Breast epithelium (tissue), 4 donors: ENCODE results near the gene TMEM179B. TPM values are rescaled to one million over a fixed set of nuclear protein-coding genes. Genes with fewer than 3 reads are reported as not detected.

Source experiments
- DNase-seq, 2 donors: peaks; one replicate each; pipeline ENCODE4 v3.0.0-alpha.2; 2019; ENCODE audit warnings: low spot score in 2 of 2
- H3K27ac ChIP-seq, 2 donors: fragments of 200-600 bp; sonication (generic) in 1 of 2; one replicate each; pipeline ENCODE4 v1.5.1; 2016 to 2019; ENCODE audit warnings: mild to moderate bottlenecking in 1 of 2
- H3K27me3 ChIP-seq, 2 donors: fragments of 200-600 bp; sonication (generic) in 1 of 2; one replicate each; pipeline versions ENCODE4 v1.5.1 to v1.6.0; 2017 to 2019; ENCODE audit warnings: control low read depth in 1 of 2, mild to moderate bottlenecking in 1 of 2
- H3K36me3 ChIP-seq: fragments of 200-600 bp; one replicate; pipeline ENCODE4 v1.5.1; 2019
- H3K4me1 ChIP-seq, 2 donors: fragments of 200-600 bp; sonication (generic); one replicate each; pipeline ENCODE4 v1.5.1; 2016 to 2019; ENCODE audit warnings: control low read depth in 1 of 2
- H3K4me3 ChIP-seq, 3 donors: fragments of 200-600 bp; sonication (generic); 1 replicate in 2 of 3; 2 replicates in 1 of 3; pipeline ENCODE4 v1.5.1; 2016 to 2019; ENCODE audit warnings: mild to moderate bottlenecking in 3 of 3, moderate library complexity in 2 of 3
- H3K9me3 ChIP-seq, 2 donors: fragments of 200-600 bp; sonication (generic) in 1 of 2; one replicate each; pipeline ENCODE4 v1.5.1; 2016 to 2019; ENCODE audit warnings: control low read depth in 1 of 2
- POLR2A ChIP-seq: fragments of 450-650 bp; IDR thresholded peaks from one replicate; pipeline ENCODE4 v1.6.1; 2016; ENCODE audit warnings: antibody characterized with exemption, mild to moderate bottlenecking, moderate library complexity
- POLR2AphosphoS5 ChIP-seq, 3 donors: sonication (generic); formaldehyde crosslinking; IDR thresholded peaks; one replicate each; pipeline ENCODE4 v1.6.1; 2017; ENCODE audit warnings: antibody characterized with exemption in 3 of 3
- intact Hi-C: fragments of 100-400 bp; cut with DNase I; formaldehyde crosslinking; loops from one replicate; pipeline ENCODE4 v1.15.1; 2023; ENCODE audit warnings: low total_unique reads
- total RNA-seq, 3 donors: library from RNA; depleted of rRNA; stranded (reverse); fragments of >200 nt; gene quantifications; one replicate each; pipeline ENCODE4 v1.1.0, GENCODE V29; 2016
- TF ChIP-seq, protein P1 (sequence below), 3 donors: fragments of 450-650 bp; IDR thresholded peaks; one replicate each; pipeline ENCODE4 v1.5.1; 2016 to 2017; ENCODE audit warnings: antibody characterized with exemption in 3 of 3, mild to moderate bottlenecking in 3 of 3, moderate library complexity in 3 of 3

The TMEM179B gene
- total RNA-seq, 3 donors from 2014 or later = 61.4 to 66.9 (median 64.9) TPM

DNA sequence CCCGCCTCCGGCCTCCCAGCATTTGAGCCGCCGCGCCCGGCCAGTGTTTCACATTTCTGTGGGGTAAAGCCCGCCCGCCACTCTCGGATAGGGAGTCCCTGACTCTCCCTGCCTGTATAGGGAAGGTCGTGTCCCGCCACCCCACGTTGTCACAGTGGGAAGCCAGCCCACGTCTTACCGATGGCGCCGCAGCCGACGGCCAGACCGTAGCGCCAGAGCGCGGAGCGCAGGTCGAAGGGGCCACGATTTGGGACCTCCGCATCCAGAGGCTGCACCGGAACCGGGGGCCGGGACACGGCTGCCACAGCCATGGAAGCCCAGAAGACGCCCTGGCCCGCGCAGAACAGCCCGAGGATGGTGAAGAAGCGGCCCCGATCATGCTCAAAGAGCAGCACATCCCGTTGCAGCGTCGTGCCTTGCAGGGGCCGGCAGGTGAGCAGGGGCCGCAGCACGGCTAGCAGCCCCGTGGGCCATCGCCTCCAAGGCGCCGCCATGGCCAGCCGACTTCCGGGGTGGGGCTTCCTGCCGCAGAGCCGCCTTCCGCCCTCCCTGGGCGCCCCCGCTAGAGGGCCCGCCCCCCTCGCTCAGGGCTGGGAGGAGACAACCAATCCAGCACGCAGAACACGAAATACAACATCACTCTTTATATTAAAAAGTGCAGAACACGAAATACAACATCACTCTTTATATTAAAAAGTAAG is 4.4 kb downstream of the TMEM179B start, which contains the start of gene TMEM223:
Gene TMEM223, minus strand, starts transcription at position 506 of the 701 bp plus-strand sequence. Its CDS starts 12 bp downstream, at position 494.
- Histone ChIP-seq H3K9me3 (no peaks in the 10 kb centered on the region), H3K36me3 (no peaks in the 10 kb centered on the region), H3K4me3 (peak within 1 kb of the TSS; percentile 70 to 91 (median 91)), H3K4me1 (peaks cover 0 to 6% of the 10 kb centered on the region in 2 donors), H3K27me3 (no peaks in the 10 kb centered on the region), H3K27ac (peak within 1 kb of the TSS; percentile 77 to 87)
- no peak for TF ChIP-seq POLR2A
- TF ChIP-seq POLR2AphosphoS5 (IDR thresholded peaks at IDR 0.05) = peak; percentile 58 to 85 (median 60)
- TF ChIP-seq, protein P1, sequence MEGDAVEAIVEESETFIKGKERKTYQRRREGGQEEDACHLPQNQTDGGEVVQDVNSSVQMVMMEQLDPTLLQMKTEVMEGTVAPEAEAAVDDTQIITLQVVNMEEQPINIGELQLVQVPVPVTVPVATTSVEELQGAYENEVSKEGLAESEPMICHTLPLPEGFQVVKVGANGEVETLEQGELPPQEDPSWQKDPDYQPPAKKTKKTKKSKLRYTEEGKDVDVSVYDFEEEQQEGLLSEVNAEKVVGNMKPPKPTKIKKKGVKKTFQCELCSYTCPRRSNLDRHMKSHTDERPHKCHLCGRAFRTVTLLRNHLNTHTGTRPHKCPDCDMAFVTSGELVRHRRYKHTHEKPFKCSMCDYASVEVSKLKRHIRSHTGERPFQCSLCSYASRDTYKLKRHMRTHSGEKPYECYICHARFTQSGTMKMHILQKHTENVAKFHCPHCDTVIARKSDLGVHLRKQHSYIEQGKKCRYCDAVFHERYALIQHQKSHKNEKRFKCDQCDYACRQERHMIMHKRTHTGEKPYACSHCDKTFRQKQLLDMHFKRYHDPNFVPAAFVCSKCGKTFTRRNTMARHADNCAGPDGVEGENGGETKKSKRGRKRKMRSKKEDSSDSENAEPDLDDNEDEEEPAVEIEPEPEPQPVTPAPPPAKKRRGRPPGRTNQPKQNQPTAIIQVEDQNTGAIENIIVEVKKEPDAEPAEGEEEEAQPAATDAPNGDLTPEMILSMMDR (IDR thresholded peaks at IDR 0.05) = peak in 2 of 3 donors; percentile 24 to 25
- DNase-seq = peak; percentile 79 to 86
- intact Hi-C loops = no loop called here

DNA sequence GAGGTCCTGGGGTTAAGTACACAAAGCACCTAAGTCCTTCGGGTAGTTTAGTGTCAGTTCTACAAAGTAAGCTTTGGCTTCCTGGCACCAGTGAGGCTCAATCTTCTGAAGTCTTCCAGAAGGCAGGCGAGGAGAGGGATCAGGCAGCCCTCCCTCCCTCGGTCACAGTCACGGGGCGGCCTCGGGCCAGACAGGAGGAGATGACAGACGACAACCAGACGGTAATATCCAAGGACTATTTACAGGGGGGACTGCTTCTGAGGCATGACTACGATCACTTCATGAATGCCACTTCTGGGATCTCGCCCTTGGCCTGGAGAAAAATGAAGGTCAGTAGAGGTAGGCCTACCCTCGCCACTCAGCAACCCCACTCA is 5.0 kb downstream of the TMEM179B start:
- peaks cover 0 to 6% of the 10 kb centered on the region in 2 donors for H3K4me1 ChIP-seq
- DNase-seq = no peak
- no peaks in the 10 kb centered on the region for H3K27me3 ChIP-seq
- H3K9me3 ChIP-seq = no peaks in the 10 kb centered on the region
- H3K4me3 ChIP-seq = peak overlapping the region; percentile 70 to 91 (median 91)
- H3K27ac ChIP-seq = peak overlapping the region; percentile 77 to 87
- H3K36me3 ChIP-seq = no peaks in the 10 kb centered on the region
- intact Hi-C loops = no loop called here
- TF ChIP-seq, protein P1 (IDR thresholded peaks at IDR 0.05) = no peak

DNA sequence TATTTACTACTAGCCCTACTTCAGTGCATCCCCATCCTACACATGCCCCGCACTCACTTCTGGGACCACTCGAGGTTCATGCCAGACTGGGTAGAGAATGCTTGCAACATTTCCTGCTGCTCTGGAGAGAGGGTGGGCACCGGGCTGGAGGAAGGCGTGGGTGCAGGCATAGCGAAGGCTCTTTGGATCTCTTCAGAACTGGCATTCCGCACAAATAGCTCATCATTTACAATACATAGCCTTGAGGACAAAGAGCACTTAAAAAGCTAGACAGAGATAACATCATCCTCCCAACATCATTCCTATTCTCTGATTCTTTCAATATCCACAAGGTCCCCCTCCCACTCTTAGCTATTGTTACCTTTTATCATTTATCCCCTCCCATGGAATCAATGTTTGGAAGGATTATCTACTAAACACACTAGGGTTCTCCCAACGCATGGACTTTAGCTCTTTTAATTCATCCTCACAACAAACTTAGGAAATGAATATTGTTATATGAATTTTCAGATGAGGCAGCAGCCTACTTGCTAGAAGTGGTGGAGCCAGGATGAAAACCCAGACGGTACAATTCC is 7.1 kb downstream of the TMEM179B start:
- Histone ChIP-seq H3K36me3 (peaks cover 9% of the 10 kb centered on the region), H3K27me3 (no peaks in the 10 kb centered on the region), H3K9me3 (no peaks in the 10 kb centered on the region), H3K27ac (no peak overlapping the region), H3K4me3 (no peak overlapping the region), H3K4me1 (no peaks in the 10 kb centered on the region)
- DNase-seq = no peak
- TF ChIP-seq, protein P1 (IDR thresholded peaks at IDR 0.05) = no peak
- TF ChIP-seq POLR2A (no peak), POLR2AphosphoS5 (IDR thresholded peaks at IDR 0.05) (no peak)
- intact Hi-C loops = no loop called here

DNA sequence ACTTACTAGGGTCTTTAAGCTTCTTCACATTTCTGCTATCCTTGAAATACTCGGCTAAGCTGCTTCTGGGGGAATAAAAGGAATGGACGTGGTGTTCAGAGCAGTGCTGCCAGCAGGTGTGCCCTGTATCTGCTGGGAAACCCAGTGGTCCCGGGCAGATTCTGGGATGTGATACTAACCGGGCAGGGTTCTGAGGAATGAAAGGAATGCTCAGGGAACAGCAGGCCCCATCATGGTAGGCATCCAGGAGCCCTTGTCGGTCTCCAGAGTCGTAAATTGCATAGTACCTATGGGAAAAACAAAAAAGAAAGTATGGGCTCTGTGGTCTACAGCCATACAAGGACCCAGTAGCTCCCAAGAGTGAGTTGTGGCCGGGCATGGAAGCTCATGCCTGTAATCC is 9.1 kb downstream of the TMEM179B start:
- no peak for TF ChIP-seq POLR2AphosphoS5 (IDR thresholded peaks at IDR 0.05)
- TF ChIP-seq POLR2A = no peak
- TF ChIP-seq, protein P1 (IDR thresholded peaks at IDR 0.05) = no peak
- DNase-seq = no peak
- H3K36me3 ChIP-seq = peaks cover 10% of the 10 kb centered on the region
- H3K4me1 ChIP-seq = no peaks in the 10 kb centered on the region
- no peak overlapping the region for H3K27ac ChIP-seq
- H3K27me3 ChIP-seq = no peaks in the 10 kb centered on the region
- H3K9me3 ChIP-seq = no peaks in the 10 kb centered on the region
- H3K4me3 ChIP-seq = no peak overlapping the region
- intact Hi-C loops = no loop called here

DNA sequence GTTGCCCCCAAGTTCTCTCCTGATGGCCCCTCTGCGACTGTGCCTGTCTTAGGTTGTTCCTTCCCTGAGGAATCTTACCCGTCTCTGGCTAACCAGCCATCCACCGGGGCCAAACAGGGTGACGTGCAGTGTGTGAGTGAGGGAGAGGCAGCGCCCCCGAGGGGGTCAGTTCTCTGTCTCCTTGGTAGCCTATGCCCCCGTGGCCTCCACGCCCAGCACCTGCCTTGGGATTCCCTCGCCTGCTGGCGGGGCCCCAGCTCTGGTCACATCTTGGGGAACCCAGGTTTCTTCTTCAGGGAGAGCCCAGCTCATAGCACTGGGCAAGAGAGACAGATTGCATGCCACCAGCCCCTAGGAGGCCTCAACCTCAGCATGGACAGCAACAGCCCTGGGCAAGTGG is 12.3 kb downstream of the TMEM179B start:
- H3K4me3 ChIP-seq = no peak overlapping the region
- no peaks in the 10 kb centered on the region for H3K9me3 ChIP-seq
- no peak for DNase-seq
- H3K4me1 ChIP-seq = no peaks in the 10 kb centered on the region
- intact Hi-C loops = no loop called here
- TF ChIP-seq POLR2AphosphoS5 (IDR thresholded peaks at IDR 0.05) (no peak), POLR2A (no peak)
- TF ChIP-seq, protein P1 (IDR thresholded peaks at IDR 0.05) = no peak
- no peak overlapping the region for H3K27ac ChIP-seq
- H3K27me3 ChIP-seq = no peaks in the 10 kb centered on the region
- peaks cover 10% of the 10 kb centered on the region for H3K36me3 ChIP-seq
